ENCODE results near the gene TBC1D22A. TPM values are rescaled to one million over a fixed set of nuclear protein-coding genes. Genes with fewer than 3 reads are reported as not detected.
"Not testable (repeated sequence)": the region's sequence is repeated elsewhere in the genome, so short reads cannot be mapped to it uniquely, and the experiment has no call there.

TBC1D22A gene
- total RNA-seq, 1 donor from 2014 or later = 8.9 TPM

DNA sequence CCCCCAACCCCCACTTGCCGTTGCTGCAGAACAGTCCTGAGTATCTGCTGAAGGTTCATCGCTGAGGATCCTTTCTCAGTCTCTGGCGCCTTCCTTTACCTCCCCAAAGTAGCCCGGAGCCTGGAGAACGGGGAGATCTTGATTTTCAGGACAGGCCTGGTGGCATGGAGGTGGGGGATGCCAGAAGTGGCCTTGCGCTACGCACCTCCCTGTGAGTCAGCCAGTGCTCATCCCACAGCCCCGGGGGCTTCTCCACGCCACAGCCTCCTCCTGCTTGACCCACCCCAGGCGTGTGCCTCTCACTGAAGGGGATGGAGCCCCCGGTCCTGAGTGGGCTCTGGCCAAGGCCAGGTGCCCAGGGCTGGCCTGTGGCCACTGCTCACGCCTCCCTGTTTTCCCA lies 339.6 kb downstream of the TBC1D22A start:
- DNase-seq = no peak

DNA sequence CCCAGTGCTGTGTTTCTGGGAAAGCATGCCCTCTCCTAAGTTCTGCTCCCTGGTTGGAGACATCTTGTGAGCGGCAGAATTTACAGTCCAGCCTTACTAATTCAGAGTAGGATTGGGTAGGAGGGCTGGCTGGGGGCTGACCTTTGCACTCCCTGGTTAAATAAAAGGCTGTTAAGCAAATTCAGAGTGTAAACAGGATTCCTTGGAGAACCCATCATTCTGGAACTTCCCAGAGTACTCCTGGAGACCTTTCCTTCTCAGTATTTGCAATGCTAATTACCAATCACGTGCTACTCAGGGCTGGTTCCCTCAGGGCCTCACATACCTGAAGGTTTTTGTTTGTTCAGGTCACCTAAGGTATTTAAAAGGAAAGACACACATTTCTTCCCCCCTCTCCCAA lies 340.2 kb downstream of the TBC1D22A start:
- DNase-seq = no peak

DNA sequence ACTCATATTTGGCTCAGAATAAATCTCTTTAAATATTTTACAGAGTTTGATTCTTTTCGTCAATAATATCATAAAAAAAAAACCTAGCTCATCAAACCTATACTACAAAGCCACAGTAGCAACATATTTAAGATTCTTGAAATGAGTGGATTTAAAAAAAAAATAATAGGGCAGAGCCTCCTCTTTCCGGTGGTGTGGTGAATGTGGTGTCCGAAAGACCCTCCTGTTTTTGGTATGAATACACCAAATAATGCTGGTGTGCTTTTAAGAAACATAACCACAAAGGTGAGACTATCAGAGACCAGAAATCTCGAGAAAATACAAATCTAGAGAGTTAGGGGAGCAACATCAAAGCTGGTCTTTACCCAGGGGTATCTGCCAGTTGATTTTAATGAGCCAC lies 342.6 kb downstream of the TBC1D22A start:
- no peak for DNase-seq

DNA sequence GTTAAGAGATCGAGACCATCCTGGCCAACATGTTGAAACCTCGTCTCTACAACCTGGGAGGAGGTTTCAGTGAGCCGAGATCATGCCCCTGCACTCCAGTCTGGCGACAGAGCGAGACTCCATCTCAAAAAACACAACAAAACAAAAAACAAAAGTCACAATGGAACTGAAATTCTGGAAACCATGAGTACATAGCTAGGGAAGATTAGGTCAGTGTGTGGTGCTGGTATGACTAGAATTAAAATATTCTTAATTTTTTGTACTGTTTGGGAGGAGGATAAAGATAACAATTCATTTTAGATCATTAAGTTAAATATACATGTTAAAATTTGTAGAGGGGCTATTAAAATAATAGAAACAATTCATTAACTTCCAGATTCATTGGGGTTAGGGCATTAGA lies 344.4 kb downstream of the TBC1D22A start:
- no peak for DNase-seq

DNA sequence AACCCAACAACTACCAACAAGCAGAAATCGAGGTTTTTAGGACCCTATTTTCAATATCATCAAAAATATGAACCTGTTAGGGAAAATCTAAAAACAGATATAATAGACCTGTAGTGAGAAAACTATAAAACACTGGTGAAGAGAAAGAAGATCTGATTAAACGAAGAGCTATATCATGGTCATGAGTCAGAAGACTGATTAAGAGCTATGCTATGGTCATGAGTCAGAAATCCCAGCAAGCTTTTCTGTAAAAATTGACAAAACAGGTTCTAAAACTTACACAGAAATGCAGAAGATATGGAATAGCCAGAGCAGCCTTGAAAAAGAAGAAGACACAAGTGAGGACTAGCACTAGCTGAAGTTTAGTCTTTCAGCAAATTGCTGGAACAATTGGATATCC lies 345.0 kb downstream of the TBC1D22A start:
- DNase-seq = no peak

DNA sequence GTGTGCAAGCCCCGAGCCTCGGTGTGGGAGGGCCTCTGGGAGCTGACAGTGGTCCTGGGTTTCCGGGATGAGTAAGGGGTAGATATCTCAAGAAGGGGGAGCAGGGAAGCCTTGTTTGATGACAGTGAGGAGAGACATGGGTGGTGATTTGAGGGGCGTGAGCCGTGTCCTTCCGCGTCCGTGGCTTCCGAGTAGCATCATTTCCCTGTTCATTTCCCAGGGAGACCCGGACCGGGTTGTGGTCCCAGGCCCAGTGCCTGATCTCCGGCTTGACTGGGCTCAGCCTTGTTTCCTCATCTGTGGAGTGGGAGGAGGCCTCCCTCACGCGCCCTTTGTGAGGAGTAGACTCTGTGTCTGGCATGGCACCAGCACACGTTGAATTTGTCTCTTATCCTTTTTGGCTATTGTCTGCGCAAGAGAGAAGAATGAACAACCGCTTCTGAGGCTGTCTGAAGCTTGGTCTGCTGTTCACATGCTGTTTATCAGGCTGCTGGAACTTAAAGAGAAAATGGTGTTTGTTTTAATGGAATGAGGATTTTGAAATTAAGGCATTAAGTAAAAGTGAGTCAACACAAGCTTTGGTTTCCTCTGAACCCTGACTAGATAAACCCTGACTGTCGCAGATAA lies 348.5 kb downstream of the TBC1D22A start:
- no peak for DNase-seq

DNA sequence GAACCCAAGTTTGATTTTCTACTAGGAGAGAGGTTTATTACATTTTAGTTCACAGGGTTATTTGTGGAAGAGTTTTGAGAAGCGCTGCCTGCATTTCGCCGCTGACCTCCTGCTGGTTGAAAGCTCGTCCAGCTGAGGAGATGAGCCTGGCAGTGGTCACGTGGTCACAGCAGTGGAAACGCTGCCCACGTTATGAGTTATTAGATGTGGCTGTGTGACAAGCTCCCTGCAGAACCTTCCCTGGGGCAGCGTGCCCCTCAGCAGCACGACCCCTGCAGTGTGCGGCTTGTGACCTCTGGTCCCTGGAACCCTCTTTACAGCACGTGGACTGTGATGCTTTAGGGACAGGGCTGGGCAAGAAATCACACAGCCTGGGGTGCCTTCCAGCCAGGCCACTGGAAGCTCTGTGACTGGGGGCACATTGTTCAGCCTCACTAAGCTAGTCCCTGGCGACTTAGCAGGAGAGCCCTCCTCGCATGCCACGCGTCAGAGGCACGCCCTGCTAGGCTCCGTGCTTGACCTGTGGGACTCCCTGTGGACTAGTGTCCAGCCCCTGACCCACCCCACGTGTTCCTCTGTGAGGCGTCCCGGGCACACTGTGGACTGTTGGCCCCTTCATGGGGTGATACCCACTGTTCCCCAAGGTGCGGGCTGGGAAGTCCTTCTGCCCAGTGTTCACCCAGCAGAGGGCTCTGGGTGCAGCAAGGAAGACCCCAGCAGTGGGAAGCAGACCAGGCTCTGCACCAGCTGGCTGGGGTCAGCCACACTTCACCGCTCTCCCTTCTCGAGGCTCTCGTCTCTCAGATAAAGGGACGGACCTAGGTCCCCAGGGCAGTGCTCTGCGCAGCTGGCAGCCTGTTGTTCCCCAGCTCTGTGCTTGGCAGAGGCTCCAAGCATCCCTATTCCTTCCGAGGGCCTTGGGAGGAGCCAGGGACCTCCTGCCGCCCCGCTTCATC lies 349.5 kb downstream of the TBC1D22A start:
- DNase-seq = no peak

DNA sequence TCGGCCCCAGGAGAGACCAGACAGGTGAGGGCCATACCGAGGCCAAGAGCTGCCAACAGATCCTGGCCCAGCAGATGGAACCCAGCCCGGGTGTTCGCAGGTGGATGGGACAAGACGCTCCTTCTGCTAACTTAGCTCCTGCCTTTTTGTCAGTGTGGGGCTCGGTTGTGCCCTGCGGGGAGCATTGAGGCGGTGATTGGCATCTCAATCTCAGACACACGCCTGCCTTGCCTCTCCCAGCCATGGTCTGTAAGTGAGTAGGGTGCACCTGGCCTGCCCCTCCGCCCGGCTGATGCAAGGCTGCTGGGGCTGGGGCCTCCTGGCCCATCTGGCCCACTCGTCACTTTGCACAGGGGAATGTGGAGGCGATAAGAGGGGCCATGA lies 350.1 kb downstream of the TBC1D22A start:
- DNase-seq = no peak

DNA sequence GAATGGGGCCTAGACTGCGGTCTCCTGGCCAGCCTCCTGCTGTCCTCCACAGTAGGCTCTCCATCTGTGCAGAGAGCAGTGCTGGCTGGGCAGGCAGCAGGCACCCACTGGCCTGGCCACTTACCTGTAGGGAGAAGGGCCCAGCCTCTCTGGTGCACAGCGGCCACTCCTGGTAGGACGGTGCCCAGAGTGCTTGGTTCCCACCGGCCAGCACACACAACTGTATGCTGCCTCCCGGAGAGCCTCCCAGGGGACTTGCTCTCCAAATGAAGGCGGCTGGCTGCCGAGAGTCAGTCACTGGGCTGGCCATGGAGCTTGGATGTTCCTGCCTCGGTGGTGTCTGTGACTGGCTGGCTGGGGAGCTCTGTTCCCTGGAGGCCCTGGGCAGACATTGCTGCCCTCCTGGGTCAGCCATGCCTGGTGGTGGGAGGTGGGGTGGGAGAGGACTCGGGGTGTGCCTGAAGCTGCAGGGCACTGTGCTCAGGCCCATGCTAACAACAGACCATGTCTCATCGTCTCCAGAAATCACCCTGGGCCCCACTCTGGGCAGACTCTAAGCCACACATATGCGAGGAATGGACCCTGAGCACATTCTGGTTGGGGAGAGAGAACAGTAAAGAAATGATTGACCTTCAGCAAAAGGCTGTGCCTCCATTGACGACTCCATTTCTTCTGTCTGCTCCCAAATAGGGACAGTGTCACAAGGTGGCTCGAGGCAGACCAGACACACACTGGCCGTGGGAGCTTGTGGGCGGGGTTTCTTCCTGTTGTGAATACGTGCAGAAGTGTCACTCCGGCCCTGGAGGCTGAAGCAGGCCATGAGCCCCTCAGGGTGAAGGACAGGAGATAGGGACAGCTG lies 350.8 kb downstream of the TBC1D22A start:
- no peak for DNase-seq

DNA sequence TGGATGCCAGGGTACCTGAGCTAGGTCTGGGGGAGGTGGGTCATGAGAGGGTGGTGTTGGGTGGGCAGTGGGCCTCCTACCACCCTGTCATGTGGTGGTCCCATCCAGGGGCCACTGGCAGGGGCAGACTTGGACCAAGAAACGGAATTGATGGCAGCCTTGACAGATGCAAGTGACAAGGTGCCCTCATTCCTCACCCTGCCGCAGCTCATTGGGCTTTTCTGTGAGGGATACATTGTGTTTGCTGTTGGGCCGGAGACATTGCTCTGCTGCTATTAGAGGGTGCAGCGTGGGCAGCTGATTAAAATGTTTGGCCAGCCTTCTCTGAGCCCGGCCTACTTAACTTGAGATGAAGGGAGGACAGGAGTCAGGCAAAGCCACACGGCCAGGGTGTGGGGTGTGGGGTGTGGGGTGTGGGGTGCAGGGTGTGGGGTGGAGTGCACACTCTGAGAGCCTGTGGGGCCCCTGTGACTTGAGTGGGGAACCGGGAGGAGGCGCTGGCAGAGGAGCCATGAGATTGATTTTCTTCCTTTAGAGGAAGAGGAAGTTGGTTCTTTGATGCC lies 351.5 kb downstream of the TBC1D22A start:
- no peak for DNase-seq

DNA sequence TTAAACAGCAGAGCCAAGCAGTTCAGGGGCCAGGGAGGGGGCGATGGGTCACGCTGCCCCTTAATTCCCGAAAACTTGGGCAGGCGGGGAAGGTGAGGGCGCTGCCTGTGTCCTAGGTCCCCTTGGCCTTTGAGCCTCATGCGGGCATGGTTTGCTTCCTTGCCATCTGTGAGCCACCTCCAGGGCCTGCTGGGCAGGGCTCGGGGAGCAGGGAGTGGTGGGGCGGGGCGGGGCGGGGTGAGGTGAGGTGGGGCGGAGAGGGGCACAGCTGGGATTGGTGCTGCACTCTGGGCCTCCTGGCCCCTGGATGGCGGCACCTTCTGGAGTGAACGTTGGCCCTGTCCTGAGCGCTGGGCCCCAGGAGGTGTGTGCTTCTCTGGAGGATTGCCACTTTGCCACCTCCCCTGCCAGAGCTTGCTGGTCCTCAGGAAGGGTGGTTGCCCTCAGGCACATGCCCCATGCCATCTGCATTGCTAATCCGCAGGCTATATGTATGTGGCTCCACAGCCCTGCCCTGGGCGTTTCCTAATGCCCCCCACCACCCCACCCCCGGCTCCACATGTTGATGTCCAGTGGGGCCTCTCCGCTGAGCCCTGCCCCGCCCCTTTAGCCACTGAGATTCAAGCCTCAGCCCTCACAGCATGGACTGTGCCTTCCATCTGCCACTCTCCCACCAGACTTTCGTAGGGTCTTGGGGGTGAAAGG lies 352.5 kb downstream of the TBC1D22A start:
- DNase-seq = no peak

DNA sequence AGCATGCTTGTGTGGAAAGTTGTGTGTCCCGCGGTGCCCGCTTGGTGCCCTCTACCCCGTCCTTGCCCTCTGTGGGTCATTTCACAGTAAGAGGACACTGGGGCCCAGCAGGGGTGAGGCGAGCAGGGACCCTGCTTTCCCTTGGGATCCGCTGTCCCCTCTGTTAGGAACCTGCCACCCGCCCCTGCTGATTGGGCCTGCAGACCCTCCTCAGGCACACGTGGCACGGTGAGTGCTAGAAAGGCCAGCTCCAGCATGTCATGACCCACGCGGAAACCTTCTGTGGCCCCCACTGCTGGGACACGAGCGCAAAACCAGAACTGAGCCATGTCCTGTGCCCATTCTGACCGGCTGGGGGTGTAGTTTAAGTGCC lies 353.1 kb downstream of the TBC1D22A start:
- DNase-seq = no peak

DNA sequence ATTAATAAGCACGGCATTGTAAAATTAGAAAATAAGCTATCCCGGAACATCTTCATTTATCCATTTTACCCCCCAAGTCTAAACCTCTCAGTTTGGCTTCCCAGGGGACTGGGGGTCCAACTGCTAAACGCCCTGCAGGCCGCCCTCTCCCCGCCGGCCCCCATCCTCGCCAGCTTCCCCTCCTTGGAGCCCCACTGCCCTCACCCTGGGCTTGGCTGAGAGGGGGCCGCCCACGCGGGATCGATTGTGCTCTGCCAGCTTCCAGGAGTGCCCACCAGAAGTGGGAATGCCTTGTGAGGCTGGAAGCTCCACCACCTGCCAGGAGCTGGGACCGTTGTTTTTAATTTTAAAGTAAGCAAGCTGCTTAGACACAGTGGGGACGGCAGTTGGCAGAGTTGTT lies 353.5 kb downstream of the TBC1D22A start:
- DNase-seq = no peak

DNA sequence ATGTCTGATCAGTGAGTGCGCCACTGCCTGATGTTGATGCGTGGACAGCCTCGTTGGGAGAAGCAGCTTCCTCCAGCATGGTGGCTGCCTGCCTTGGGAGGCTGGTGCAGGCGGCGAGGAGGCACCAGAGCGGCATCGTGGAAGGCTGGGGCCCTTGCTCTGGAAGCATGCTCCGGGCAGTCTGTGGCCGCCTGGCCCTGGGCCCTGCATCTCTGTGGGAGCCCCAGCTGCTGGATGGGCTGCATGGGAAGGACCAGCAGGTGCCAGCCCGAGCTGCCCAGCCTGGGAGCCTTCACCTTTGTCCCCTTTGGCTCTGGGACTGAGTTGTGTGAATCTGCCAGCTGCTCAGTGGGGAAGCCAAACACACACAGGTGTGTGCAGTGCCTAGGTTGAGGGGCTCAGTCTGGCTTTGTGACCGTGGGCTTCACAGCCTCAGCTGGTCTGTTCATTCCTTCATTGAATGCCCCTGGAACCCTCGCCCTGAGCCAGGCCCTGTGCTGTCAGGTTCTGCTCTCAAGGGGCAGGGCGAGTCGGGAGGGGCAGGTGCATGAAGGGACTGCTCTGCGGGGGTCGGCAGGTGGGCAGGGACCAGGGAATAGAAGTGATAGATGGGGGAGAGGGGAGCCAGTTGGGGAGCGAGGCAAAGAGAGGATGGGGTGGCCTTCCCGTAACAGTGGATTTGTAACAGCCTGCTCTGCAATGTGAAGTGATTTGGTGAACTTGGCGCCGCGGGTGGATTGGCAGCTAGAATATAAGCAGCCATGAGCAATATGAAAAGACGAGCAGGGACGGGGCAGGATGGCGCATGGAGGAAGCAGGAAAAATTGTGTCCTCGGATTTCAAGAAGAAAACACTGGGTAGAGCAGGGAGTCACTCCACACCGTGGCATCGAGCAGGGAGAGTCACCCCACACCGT lies 354.2 kb downstream of the TBC1D22A start:
- DNase-seq = no peak

DNA sequence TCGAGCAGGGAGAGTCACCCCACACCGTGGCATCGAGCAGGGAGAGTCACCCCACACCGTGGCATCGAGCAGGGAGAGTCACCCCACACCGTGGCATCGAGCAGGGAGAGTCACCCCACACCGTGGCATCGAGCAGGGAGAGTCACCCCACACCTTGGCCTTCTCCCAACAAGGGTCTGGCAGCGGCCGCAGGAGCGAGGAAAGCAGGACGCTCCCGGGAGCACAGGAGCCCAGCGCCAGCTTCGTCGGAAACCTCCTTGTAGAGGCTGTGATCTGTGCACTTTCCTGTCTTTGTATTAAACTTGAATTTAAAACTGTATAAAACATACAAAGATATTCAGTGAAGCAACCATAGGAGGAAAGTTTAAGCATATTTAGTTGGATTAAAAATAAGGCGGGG lies 355.0 kb downstream of the TBC1D22A start:
- DNase-seq = not testable (repeated sequence)

DNA sequence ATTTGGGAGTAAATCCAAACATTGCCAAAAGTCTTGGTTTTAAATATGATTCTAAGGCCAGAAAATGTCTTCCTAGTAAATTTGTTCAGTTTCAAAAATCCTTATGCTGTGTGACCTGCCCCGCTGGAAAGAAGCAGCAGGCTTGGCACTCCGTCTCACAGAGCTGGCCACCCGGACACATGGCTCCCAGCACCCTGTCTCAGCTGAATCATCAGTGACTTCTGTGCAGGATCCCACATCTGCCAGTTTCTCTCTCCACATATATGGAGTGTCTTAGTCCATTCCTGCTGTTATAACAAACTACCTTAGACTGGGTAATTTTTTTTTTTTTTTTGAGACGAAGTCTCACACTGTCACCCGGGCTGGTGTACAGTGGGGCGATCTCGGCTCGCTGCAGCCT lies 356.7 kb downstream of the TBC1D22A start:
- no peak for DNase-seq

DNA sequence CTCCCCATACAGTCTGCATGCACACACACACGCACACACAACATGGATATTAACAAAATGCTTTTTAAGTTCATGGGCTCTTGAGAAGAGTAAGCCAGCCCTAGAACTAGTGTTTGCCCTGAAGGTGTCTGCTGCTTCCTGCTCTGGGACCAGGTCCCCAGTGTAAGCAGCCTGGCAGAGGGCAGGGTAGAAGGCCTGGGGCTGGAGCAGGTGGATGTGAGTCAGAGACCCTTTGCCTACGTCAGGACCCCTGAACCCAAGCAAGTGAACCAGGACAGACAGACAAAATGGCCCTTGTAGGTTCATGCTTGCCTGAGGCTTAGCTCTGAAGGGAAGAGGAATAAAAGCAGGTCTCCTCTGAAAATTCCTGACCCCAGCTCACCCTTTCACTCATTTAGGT lies 357.9 kb downstream of the TBC1D22A start:
- no peak for DNase-seq

DNA sequence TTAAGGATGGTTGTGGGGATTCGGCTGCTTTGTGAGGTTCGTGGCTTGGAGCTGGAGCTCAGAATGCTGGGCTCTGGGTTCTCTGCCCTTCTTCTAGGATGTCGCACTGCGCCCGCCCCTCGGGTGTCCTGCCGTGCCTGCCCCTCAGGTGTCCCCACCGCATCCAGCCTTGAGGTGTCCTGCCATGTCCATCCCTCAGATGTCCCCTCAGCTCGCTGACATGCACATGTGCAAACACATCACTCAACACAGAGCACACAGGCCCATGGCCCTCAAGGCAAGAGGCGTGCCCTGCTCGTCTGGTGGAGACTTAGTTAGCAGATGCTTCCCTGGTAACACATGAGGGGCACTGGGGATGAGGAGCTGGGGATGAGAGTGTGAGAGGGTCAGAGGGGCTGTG lies 359.3 kb downstream of the TBC1D22A start:
- DNase-seq = no peak

DNA sequence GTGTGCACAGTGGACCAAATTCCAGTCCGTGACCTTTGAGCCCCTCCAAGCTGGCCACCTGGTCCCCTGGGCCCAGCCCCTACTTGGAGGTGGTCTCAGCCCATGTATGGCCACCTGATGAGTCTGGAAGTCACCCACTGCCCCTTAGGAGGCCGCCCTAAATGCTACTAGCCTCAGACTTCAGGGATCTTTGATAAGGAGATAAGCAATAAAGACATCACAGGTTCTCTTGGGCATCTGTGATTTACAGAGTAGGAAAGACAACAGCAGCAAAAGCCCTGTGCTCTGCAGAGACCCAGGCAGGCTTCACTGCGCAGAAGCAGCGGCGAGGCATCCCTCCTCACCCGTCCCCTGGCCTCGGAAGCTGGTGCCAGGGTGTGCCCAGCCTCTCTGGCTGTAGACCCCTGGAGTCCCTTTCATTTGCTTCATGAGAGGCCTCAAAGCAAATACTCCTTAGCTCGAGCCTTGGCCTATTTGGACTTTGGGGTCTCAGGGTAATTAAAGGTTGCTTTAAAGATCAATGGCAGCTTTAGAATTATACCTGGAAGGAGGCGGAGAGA lies 360.1 kb downstream of the TBC1D22A start:
- no peak for DNase-seq

DNA sequence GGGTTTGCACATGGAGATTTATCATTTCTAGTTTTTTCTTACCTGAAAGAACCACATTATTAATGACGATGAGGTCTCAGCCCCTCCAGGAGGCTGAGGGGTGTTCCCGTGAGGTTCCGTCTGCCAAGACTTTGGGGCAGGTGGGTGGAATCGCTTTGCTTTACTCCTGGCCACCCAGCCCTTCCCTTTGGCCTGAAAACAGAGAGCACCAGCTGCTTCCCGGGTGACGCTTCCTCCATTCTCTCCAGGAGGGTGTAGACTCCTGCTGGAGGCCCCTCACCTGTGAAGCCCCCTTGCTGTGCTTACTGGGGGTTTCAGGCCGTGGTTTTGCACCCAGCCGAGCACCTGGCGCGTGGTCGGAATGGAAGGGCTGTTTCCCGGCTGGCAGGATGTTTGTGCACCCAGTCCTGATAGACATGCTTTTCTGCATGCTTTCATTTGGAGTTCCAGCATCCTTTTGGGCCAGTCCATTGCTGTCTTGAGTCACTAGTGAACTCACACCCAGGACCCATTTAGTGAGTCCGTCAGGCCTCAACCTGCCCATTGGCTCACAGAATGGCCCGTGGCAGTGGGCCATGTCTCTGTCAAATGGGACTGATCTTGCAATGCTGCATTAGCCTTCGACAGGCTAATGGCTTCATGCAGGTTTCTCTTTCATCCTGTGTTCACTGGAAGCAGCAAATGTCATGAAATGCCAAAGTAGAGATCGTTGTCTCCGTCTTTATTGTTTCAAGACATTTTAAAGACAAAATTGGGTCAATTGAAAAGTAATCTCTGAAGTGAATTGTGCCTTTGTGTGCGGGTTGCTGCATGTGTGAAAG lies 360.8 kb downstream of the TBC1D22A start:
- DNase-seq = no peak

All from skin of body (tissue), 2 donors.